H9 (cell line): ENCODE results near the gene DSCAM. TPM values are rescaled to one million over a fixed set of nuclear protein-coding genes. Genes with fewer than 3 reads are reported as not detected.

Experiments
- DNase-seq: peaks from one replicate; pipeline ENCODE4 v3.0.0-alpha.2; 2017
- H2AFZ ChIP-seq: one replicate; pipeline ENCODE4 v1.6.1; 2013; ENCODE audit warnings: mild to moderate bottlenecking, low read length, control low read depth, moderate library complexity
- H2AK5ac ChIP-seq: 2 replicates; pipeline ENCODE4 v1.6.1; 2013; ENCODE audit warnings: low read length, control low read depth, mixed read lengths; ENCODE audit not compliant: insufficient read length
- H2BK120ac ChIP-seq: one replicate; pipeline ENCODE4 v1.6.1; 2013; ENCODE audit warnings: low read depth, mild to moderate bottlenecking, low read length, control low read depth, inconsistent platforms; ENCODE audit not compliant: poor library complexity, severe bottlenecking
- H2BK12ac ChIP-seq: 2 replicates; pipeline ENCODE4 v1.6.1; 2013; ENCODE audit warnings: low read length, control low read depth, mixed read lengths, low read depth; ENCODE audit not compliant: insufficient read length
- H2BK15ac ChIP-seq: 2 replicates; pipeline ENCODE4 v1.6.1; 2013; ENCODE audit warnings: low read depth, low read length, control low read depth
- H2BK20ac ChIP-seq: one replicate; pipeline ENCODE4 v1.6.1; 2013; ENCODE audit warnings: low read depth, mild to moderate bottlenecking, low read length, control low read depth, inconsistent platforms; ENCODE audit not compliant: poor library complexity, severe bottlenecking
- H2BK5ac ChIP-seq: 2 replicates; pipeline ENCODE4 v1.6.1; 2013; ENCODE audit warnings: low read length, control low read depth, mixed read lengths; ENCODE audit not compliant: insufficient read length
- H3K14ac ChIP-seq: 2 replicates; pipeline ENCODE4 v1.6.1; 2013; ENCODE audit warnings: low read length, control low read depth; ENCODE audit not compliant: insufficient read depth
- H3K18ac ChIP-seq: 2 replicates; pipeline ENCODE4 v1.6.1; 2013; ENCODE audit warnings: low read depth, mild to moderate bottlenecking, mixed read lengths, low read length, control low read depth; ENCODE audit not compliant: insufficient read length
- H3K23ac ChIP-seq: 2 replicates; pipeline ENCODE4 v1.6.1; 2013; ENCODE audit warnings: low read length, control low read depth, mixed read lengths, low read depth; ENCODE audit not compliant: insufficient read length
- H3K23me2 ChIP-seq: 2 replicates; pipeline ENCODE4 v1.6.1; 2013; ENCODE audit warnings: low read depth, mild to moderate bottlenecking, mixed read lengths, low read length, control low read depth; ENCODE audit not compliant: insufficient read length, poor library complexity, severe bottlenecking
- H3K27ac ChIP-seq: 2 replicates; pipeline ENCODE4 v1.5.1; 2013; ENCODE audit warnings: low read length, control low read depth, mixed read lengths, low read depth; ENCODE audit not compliant: insufficient read length
- H3K27me3 ChIP-seq: 2 replicates; pipeline ENCODE4 v1.6.1; 2013; ENCODE audit warnings: low read length, control low read depth, inconsistent platforms; ENCODE audit not compliant: insufficient read depth
- H3K4ac ChIP-seq: 2 replicates; pipeline ENCODE4 v1.6.1; 2013; ENCODE audit warnings: low read depth, mild to moderate bottlenecking, control low read depth, inconsistent platforms, low read length, moderate library complexity
- H3K4me1 ChIP-seq: 2 replicates; pipeline ENCODE4 v1.6.1; 2013; ENCODE audit warnings: low read length, control low read depth, inconsistent platforms; ENCODE audit not compliant: insufficient read depth
- H3K4me2 ChIP-seq: 2 replicates; pipeline ENCODE4 v1.6.1; 2013; ENCODE audit warnings: low read length, control low read depth, mixed read lengths; ENCODE audit not compliant: insufficient read length, insufficient read depth
- H3K56ac ChIP-seq: 2 replicates; pipeline ENCODE4 v1.6.1; 2013; ENCODE audit warnings: low read depth, mild to moderate bottlenecking, mixed read lengths, low read length, control low read depth; ENCODE audit not compliant: insufficient read length
- H3K79me1 ChIP-seq: 2 replicates; pipeline ENCODE4 v1.6.1; 2013; ENCODE audit warnings: low read depth, mild to moderate bottlenecking, moderate library complexity, low read length, control low read depth, inconsistent platforms; ENCODE audit not compliant: insufficient read depth, poor library complexity, severe bottlenecking
- H3K79me2 ChIP-seq: 2 replicates; pipeline ENCODE4 v1.6.1; 2013; ENCODE audit warnings: low read length, control low read depth, inconsistent platforms; ENCODE audit not compliant: insufficient read depth
- H3K9ac ChIP-seq: 2 replicates; pipeline ENCODE4 v1.6.1; 2013; ENCODE audit warnings: low read length, control low read depth, mixed read lengths; ENCODE audit not compliant: insufficient read length; ENCODE audit errors: extremely low read depth
- H3K9me3 ChIP-seq: one replicate; pipeline ENCODE4 v1.6.1; 2013; ENCODE audit warnings: low read depth, low read length, inconsistent platforms; ENCODE audit not compliant: control insufficient read depth
- H3T11ph ChIP-seq: one replicate; pipeline ENCODE4 v1.6.1; 2013; ENCODE audit warnings: mild to moderate bottlenecking, low read length, control low read depth, inconsistent platforms
- H4K20me1 ChIP-seq: one replicate; pipeline ENCODE4 v1.6.1; 2013; ENCODE audit not compliant: control insufficient read depth, insufficient read length, insufficient read depth
- H4K5ac ChIP-seq: 2 replicates; pipeline ENCODE4 v1.6.1; 2013; ENCODE audit warnings: low read depth, mild to moderate bottlenecking, mixed read lengths, low read length, control low read depth; ENCODE audit not compliant: insufficient read length
- H4K8ac ChIP-seq: replicated peaks from 2 replicates; pipeline ENCODE4 v1.6.1; 2013; ENCODE audit warnings: low read length, control low read depth, mixed read lengths, low read depth; ENCODE audit not compliant: insufficient read length
- H4K91ac ChIP-seq: 2 replicates; pipeline ENCODE4 v1.6.1; 2013; ENCODE audit warnings: low read depth, mild to moderate bottlenecking, moderate library complexity, mixed read lengths, low read length, control low read depth; ENCODE audit not compliant: insufficient read length
- H3K27ac Mint-ChIP-seq, 3 experiments: 2 replicates in 2 of 3; 3 replicates in 1 of 3; pipeline ENCODE4 v1.8.0; 2020 to 2021; ENCODE audit warnings: mixed read lengths in 3 of 3, mild to moderate bottlenecking in 1 of 3, moderate library complexity in 1 of 3
- H3K27me3 Mint-ChIP-seq: 2 replicates; pipeline ENCODE4 v1.8.0; 2021; ENCODE audit warnings: low read depth, mild to moderate bottlenecking, moderate library complexity, mixed read lengths
- H3K36me3 Mint-ChIP-seq, 3 experiments: 2 replicates in 2 of 3; 3 replicates in 1 of 3; pipeline ENCODE4 v1.8.0; 2020 to 2021; ENCODE audit warnings: low read depth in 3 of 3, mixed read lengths in 3 of 3; ENCODE audit not compliant: insufficient read depth in 1 of 3
- H3K4me1 Mint-ChIP-seq, 2 experiments: 2 replicates each; pipeline ENCODE4 v1.8.0; 2020; ENCODE audit warnings: mixed read lengths in 2 of 2
- H3K4me3 Mint-ChIP-seq, 2 experiments: 2 replicates in 1 of 2; 3 replicates in 1 of 2; pipeline ENCODE4 v1.8.0; 2020 to 2021; ENCODE audit warnings: mild to moderate bottlenecking in 2 of 2, mixed read lengths in 2 of 2, moderate library complexity in 1 of 2
- H3K9me3 Mint-ChIP-seq, 2 experiments: 2 replicates in 1 of 2; 3 replicates in 1 of 2; pipeline ENCODE4 v1.8.0; 2020; ENCODE audit warnings: mild to moderate bottlenecking in 2 of 2, mixed read lengths in 2 of 2, moderate library complexity in 1 of 2
- WGBS: extraction: QIAGEN DNeasy Blood & Tissue Kit; methylation state at CpG from one replicate; pipeline ENCODE4 v1.1.7; 2013; ENCODE audit warnings: missing lambda C conversion rate, low lambda C conversion rate, mixed read lengths; ENCODE audit not compliant: insufficient read length; ENCODE audit errors: extremely low coverage; 5-methylcytosine and 5-hydroxymethylcytosine counted together
- total RNA-seq: library from RNA; stranded (reverse); gene quantifications from 2 replicates; pipeline ENCODE4 v1.2.1, GENCODE V29; 2021
- TF ChIP-seq, protein P1 (sequence below): fragments of 200-600 bp; sonication (generic); conservative IDR thresholded peaks from 3 replicates; pipeline ENCODE4 v1.8.0; 2021; ENCODE audit warnings: antibody characterized with exemption, mild to moderate bottlenecking

The DSCAM gene
- total RNA-seq, 1 experiment from 2014 or later = 0.17 TPM

DNA sequence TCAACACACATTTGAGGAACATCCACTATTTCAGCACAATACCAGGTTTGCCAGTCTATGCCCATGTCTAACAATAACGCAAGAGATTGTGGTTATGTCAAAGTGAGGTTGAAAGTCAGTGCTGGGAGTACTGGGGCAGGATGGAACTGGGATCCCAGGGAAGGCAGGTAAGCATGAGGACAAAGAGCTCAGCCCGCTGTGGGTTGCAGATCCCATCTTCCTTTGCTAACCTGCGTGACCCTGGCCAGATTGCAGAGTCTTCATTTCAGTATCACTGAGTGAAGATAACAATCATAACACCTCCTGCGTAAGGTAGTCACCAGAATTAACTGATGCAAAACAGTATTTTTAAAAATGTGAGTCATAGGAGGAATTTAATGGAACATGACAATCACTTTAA is 729.7 kb downstream of the DSCAM start:
- Mint-ChIP-seq H3K4me1 (no peaks in the 10 kb centered on the region), H3K27ac (no peak overlapping the region), H3K4me3 (no peak overlapping the region), H3K36me3 (no peaks in the 10 kb centered on the region), H3K9me3 (peaks cover 7 to 8% of the 10 kb centered on the region in 2 experiments; a peak in 4 of 5 replicates), H3K27me3 (no peaks in the 10 kb centered on the region; the same call in none of the 2 replicates)
- Histone ChIP-seq H3K79me1 (no peaks in the 10 kb centered on the region), H4K5ac (no peak overlapping the region), H2BK20ac (no peak overlapping the region), H4K20me1 (no peaks in the 10 kb centered on the region), H4K91ac (no peak overlapping the region), H3K27ac (no peak overlapping the region), H2BK12ac (no peak overlapping the region), H4K8ac (no peak overlapping the region), H3K9me3 (no peaks in the 10 kb centered on the region), H2BK15ac (no peak overlapping the region), H3K14ac (no peak overlapping the region), H3K23ac (no peak overlapping the region), H3K18ac (no peak overlapping the region), H3T11ph (no peak overlapping the region), H3K56ac (no peak overlapping the region), H2AK5ac (no peak overlapping the region), H3K4me1 (no peaks in the 10 kb centered on the region), H2BK120ac (no peak overlapping the region), H3K4ac (no peak overlapping the region), H3K79me2 (no peaks in the 10 kb centered on the region), H3K4me2 (no peak overlapping the region), H3K9ac (no peak overlapping the region), H2AFZ (no peak overlapping the region), H3K23me2 (no peaks in the 10 kb centered on the region), H2BK5ac (no peak overlapping the region), H3K27me3 (no peaks in the 10 kb centered on the region)
- no CpG with 5 or more reads among the region's 4 CpGs for WGBS
- TF ChIP-seq, protein P1, sequence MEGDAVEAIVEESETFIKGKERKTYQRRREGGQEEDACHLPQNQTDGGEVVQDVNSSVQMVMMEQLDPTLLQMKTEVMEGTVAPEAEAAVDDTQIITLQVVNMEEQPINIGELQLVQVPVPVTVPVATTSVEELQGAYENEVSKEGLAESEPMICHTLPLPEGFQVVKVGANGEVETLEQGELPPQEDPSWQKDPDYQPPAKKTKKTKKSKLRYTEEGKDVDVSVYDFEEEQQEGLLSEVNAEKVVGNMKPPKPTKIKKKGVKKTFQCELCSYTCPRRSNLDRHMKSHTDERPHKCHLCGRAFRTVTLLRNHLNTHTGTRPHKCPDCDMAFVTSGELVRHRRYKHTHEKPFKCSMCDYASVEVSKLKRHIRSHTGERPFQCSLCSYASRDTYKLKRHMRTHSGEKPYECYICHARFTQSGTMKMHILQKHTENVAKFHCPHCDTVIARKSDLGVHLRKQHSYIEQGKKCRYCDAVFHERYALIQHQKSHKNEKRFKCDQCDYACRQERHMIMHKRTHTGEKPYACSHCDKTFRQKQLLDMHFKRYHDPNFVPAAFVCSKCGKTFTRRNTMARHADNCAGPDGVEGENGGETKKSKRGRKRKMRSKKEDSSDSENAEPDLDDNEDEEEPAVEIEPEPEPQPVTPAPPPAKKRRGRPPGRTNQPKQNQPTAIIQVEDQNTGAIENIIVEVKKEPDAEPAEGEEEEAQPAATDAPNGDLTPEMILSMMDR = no peak
- DNase-seq = no peak
